Right ventricle myocardium superior (tissue), 1 donor: ENCODE measurements around the gene SLC5A10. TPM values are rescaled to one million over a fixed set of nuclear protein-coding genes. Genes with fewer than 3 reads are reported as not detected.
"Not testable (repeated sequence)": the region's sequence is repeated elsewhere in the genome, so short reads cannot be mapped to it uniquely, and the experiment has no call there.

Experiments
- ATAC-seq: fragments of 200-7000 bp; cut with Tn5 transposase; one replicate; pipeline ENCODE4 v1.9.1; 2020; ENCODE audit warnings: mild to moderate bottlenecking; ENCODE audit not compliant: poor library complexity
- DNase-seq: peaks from one replicate; pipeline ENCODE4 v3.0.0-alpha.2; 2020
- intact Hi-C: fragments of 100-400 bp; cut with DNase I; formaldehyde crosslinking; loops from one replicate; pipeline ENCODE4 v1.11.2; 2022
- total RNA-seq: library from RNA; stranded (reverse); fragmentation: NEBNext Ultra II Directional; extraction: Animal tissue kit (Norgen Biotek cat#: 25700); gene quantifications from one replicate; pipeline ENCODE4 v1.2.1, GENCODE V29; 2021
- donor health status: DM: no; HTN: yes; CAD: no; lungs with severe emphysema.

SLC5A10 gene
- total RNA-seq, 1 donor from 2014 or later: not detected

- DNase-seq: no peak
- no peak for ATAC-seq
- intact Hi-C loops: no loop called here
These were observed 13.8 kb upstream of the SLC5A10 start for GRCh38 chr17:18937981-18938691.

GRCh38 chr17:18938692-18939023 is 13.3 kb upstream of the SLC5A10 start:
- DNase-seq (no peak), ATAC-seq (no peak)
- intact Hi-C loops: no loop called here

DNA sequence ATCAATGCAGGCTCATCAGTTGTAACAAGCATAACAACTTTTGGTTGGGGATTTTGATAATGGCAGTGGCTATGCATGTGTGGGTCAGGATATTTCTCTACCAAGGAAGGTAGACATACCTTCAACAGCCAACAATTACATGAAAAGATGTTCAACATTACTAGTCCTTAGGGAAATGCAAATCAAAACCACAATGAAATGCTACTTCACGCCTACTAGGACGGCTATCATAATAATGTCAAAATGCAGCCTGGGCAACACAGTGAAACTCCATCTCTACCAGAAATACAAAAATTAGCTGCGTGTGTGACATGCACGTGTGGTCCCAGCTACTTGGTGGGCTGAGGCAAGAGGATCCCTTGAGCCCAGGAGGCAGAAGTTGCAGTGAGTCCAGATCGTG is 7.3 kb upstream of the SLC5A10 start:
- ATAC-seq: no peak
- no peak for DNase-seq
- intact Hi-C loops: no loop called here

DNA sequence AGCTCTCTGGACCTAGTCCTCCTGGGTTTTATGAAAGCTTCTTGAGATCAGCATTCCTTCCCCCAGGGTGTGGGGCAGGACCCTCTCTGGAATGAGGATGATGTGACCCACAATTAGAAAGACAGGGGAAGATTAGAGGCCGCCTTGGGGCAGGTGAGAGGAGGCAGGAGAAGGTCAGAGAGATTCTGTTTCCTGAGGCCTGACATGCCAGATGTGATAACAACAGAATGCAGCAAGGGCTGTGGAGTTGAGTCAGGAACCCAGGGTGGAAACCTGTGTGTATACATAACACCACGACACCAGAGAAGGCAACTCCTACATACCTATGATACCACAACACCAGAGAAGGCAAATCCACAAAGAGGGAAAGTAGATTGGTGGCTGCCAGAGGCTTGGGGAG is 5.4 kb upstream of the SLC5A10 start:
- ATAC-seq (no peak), DNase-seq (no peak)
- intact Hi-C loops: no loop called here

GRCh38 chr17:18947866-18948265 is 4.1 kb upstream of the SLC5A10 start:
- DNase-seq (no peak), ATAC-seq (no peak)
- intact Hi-C loops: no loop called here

DNA sequence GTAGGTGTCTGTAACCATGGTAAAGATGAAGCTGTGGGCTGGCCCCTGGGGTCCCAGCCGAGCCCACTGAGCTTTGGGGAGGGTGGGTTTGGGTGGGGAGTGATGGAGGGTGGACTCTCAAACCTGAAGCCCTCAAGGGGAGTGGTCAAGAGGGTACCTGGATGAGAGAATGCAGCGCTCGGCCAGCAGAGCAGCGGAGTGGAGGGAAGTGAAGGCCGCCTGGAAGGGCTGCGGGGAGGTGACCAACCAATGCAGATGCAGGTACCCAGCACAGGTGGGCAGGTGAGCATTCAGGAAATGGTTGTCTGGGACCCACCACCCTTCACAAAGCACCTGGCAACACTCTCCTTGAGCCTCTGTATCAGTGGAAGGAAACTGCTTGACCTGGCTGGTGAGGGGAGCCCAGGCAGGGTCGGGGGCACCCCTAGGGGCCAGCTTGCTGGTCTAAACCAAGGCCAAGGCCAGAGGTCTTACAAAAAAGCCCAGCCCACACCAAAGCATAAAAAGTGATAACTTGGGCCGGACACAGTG is 3.4 kb upstream of the SLC5A10 start:
- DNase-seq (no peak), ATAC-seq (no peak)
- intact Hi-C loops: no loop called here

GRCh38 chr17:18949566-18949965 is 2.4 kb upstream of the SLC5A10 start:
- DNase-seq: no peak
- ATAC-seq: peak; percentile 56
- intact Hi-C loops: no loop called here

DNA sequence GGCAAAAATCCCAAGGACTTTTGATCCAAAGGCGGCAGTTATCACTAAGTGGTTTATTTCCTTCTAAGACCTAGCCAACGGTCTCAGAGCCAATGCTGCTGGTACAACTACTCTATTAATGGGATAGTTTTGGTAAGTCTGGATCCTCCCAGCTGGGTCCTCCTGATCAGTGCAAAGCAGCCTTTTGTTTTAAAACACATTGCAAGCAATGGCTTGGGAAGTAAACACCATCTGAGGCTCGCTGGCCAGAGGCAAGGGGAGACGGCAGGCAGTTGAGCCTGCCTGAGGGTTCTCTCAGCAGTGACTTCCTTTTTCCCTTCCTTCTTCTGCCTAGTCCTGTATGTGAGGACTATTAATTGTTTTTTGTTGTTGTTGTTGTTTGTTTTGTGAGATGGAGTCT is 1.6 kb upstream of the SLC5A10 start:
- intact Hi-C loops: no loop called here
- no peak for ATAC-seq
- no peak for DNase-seq

DNA sequence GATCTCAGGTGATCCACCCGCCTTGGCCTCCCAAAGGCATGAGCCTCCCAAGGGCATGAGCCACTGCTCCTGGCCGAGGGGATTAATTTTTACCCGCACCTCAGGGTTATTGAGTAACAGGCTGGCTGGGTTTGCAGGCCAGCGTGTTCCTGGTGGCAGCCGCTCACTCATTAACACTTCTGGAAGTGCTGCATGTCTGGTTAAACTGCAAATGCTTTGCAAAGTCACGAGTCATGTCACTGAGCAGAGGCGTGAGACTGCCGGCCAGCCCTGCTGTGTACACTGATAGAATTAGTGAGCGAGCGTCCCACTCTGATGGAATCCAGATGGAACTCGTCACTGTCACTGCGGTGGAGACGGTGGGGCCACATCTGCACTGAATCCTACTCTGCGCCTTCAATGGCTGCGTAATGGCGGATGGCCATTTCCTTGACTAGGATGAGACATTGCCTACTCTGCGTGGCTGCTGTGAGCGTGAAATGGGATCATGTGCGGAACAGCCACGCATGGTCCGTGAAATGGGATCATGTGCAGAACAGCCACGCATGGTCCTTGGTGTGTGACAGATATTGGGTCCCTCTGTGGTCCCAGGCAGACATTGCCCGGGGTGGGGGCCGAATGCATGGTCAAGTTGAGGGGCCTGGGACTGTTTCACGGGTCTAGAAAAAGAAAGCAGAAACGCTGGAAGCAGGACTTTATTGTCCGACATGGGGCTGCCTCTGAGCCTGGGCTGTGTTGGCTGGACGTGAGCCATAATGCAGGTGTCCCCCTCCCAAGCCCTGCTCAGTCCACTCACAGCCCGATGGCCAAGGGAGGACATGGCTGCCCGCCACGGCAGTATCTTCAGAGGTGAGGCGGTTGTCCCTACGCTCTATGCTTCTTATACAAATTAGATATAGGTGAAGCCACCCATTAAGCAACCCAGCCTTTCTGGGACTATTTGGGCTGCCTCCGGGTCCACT is 740 bp upstream of the SLC5A10 start:
- DNase-seq: peak; percentile 68
- ATAC-seq: peak; percentile 81
- intact Hi-C loops: no loop called here

DNA sequence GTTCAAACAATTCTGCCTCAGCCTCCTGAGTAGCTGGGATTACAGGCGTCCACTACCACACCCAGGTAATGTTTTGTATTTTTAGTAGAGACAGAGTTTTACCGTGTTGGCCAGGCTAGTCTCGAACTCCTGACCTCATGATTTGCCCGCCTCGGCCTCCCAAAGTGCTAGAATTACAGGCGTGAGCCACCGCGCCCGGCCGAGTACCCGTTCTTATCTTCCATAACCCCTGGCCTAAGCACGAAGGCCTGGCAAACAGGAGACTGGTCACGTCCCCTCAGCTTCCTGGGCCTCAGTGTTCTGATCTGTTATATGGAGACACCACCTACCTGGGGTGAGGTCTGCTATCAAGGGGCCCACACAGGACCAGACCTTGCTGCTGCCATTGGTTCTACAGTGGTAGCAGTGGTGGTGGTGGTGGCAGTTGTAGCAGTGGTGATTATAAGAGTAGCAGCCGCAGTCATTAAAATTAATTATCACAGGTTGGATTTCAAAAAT is 1.3 kb downstream of the SLC5A10 start:
- intact Hi-C loops: no loop called here
- DNase-seq (no peak), ATAC-seq (no peak)

DNA sequence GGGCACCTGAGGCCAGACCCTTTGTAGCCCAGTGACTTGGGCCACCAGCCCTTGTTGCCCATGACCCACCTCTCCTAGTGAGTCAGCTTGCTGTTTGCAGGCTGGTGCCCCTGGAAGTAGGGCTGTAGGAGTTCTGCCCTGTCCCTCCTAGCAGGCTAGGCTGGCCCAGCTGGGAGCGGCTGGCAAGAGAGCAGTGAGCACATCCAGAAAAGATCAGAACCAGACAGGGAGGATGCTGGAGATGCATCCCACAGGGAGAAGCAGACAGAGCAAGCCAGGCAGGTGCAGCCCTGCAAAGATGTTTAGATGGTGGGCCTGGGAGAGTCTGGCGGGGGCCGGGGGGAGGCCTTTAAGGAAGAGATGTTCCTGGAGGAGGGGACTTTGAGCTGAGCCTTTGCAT is 2.4 kb downstream of the SLC5A10 start:
- ATAC-seq: no peak
- DNase-seq: no peak
- intact Hi-C loops: no loop called here

DNA sequence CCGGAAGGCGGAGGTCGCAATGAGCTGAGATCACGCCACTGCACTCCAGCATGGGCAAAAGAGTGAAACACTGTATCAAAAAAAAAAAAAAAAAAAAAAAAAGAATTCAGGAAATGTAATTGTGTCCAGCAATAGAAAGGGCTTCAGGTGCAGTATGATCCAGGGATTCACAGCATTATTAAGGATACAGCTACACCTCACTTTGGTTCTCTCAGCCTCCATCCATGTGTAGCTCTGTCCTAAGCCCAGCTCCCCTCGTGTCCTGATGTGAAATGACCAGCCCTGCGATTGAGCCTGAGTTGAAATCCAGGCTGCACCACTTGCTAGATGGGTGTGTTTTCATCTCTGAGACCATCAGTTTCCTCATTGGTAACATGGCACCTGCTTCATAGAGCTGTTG is 3.0 kb downstream of the SLC5A10 start:
- no peak for ATAC-seq
- intact Hi-C loops: no loop called here
- DNase-seq: peak; percentile 8

DNA sequence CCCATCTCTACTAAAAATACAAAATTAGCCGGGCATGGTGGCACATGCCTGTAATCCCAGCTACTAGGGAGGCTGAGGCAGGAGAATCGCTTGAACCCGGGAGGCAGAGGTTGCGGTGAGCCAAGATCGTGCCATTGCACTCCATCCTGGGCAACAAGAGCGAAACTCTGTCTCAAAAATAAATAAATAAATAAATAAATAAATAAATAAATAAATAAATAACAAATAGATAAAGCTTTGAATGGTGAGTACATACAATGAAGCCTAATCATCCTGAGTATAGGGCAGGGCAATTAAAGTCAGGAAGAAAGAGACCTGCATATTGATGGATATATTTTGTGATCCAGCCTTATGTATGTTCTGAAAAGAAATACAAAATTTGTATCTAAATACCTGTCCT is 4.1 kb downstream of the SLC5A10 start:
- intact Hi-C loops, ATAC-seq, DNase-seq: not testable (repeated sequence)

DNA sequence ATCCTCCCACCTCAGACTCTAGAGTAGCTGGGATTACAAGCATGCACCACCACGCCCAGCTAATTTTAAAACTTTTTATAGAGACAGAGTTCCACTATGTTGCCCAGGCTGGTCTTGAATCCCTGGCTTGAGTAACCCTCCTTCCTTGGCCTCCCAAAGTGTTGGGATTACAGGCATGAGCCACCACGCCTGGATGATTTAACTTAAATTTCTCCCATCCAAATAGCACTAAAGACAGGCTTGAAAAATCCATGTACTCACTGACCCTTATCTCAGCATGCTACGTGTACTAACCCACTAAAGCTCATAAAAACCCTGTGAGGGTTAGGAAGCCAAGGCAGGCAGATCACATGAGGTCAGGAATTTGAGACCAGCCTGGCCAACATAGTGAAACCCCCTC is 4.6 kb downstream of the SLC5A10 start:
- no peak for DNase-seq
- intact Hi-C loops: no loop called here
- no peak for ATAC-seq

- intact Hi-C loops: no loop called here
- peak; percentile 1 for DNase-seq
- ATAC-seq: no peak
These were observed 5.9 kb downstream of the SLC5A10 start for GRCh38 chr17:18957831-18958230.

DNA sequence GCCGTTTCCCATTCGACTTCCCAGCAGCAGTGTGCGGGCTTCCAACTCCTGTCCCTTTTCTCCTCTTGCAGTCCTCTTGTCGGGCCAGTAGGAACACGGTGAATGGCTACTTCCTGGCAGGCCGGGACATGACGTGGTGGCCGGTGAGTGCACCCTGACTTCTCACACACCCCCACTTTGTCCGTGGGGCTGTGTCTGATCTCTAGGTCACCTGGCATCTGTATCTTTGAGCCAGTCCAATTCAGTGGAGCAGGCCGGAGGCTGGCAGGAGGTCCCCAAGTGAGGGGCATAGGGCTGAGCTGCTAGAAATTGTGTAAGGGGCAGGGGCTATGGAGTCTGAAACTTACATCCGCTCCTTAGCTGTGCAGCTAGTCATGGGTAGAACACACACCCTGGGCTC is 6.6 kb downstream of the SLC5A10 start:
- DNase-seq (peak; percentile 18), ATAC-seq (no peak)
- intact Hi-C loops: no loop called here

DNA sequence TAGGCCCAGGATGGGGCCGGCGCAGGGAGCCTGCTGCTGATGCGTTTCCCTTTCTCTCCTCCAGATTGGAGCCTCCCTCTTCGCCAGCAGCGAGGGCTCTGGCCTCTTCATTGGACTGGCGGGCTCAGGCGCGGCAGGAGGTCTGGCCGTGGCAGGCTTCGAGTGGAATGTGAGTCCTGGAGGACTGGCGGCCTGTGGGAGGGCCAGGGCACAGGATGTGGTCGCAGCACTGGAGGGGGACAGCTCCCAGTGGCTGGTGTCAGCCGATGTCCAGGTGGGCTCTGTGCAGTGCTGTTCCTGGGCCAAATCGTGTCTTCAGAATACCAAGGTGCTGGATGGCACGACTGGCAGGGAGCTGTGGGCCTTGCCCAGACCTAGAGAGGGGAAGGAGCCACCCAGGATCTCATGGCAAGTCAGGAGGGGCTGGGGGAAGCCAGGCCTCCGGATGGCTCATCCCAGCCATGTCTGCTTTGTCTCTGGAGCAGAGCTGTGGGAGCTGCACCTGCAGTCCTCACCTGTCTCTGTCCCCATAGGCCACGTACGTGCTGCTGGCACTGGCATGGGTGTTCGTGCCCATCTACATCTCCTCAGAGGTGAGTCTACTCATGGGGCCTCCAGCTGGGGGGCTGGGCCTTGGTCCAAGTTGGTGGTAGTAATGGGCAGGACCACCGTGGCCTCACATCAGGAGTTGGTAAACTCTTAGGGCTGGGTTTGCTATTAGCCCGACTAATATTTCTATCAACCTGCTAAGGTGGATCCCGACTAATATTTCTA is 7.3 kb downstream of the SLC5A10 start:
- ATAC-seq: no peak
- DNase-seq: peak; percentile 33
- intact Hi-C loops: no loop called here

GRCh38 chr17:18959845-18960240 is 7.9 kb downstream of the SLC5A10 start:
- peak; percentile 10 for DNase-seq
- no peak for ATAC-seq
- intact Hi-C loops: loop anchor here (10.0 kb wide), 1 partner anchor 45 kb away; no protein-coding TSS in a partner anchor

- intact Hi-C loops: loop anchor here (10.0 kb wide), 1 partner anchor 45 kb away; no protein-coding TSS in a partner anchor
- ATAC-seq: no peak
- DNase-seq: no peak
These were observed 8.3 kb downstream of the SLC5A10 start for GRCh38 chr17:18960241-18960665.
